ENCODE data around the gene MED13. TPM values are rescaled to one million over a fixed set of nuclear protein-coding genes. Genes with fewer than 3 reads are reported as not detected.
"Not testable (repeated sequence)": the region's sequence is repeated elsewhere in the genome, so short reads cannot be mapped to it uniquely, and the experiment has no call there.

MED13 gene
- total RNA-seq, 6 experiments from 2014 or later, result 22.9 to 36.3 (median 32.5) TPM

- DNase-seq (no peak), ATAC-seq (no peak)
- WGBS (ENCODE audit: insufficient coverage, low coverage, low lambda C conversion rate, missing lambda C conversion rate), result no CpG with 5 or more reads among the region's 1 CpG
- no peaks in the 10 kb centered on the region for H3K9me3 ChIP-seq
- no peaks in the 10 kb centered on the region for H3K4me1 ChIP-seq
- no peaks in the 10 kb centered on the region for H3K27me3 ChIP-seq
- intact Hi-C loops (cut with DNase I), result no loop called here
- H3K27ac ChIP-seq, result no peak overlapping the region
- no peak overlapping the region for H3K4me3 ChIP-seq
- no peak for TF ChIP-seq CTCF (IDR thresholded peaks at IDR 0.05)
- TF ChIP-seq POLR2A (IDR thresholded peaks at IDR 0.05), result no peak
- H3K36me3 ChIP-seq, result peaks cover 0 to 51% (median 12%) of the 10 kb centered on the region in 4 donors
These were observed 50.6 kb downstream of the MED13 start for GRCh38 chr17:62014526-62014925.

GRCh38 chr17:62009220-62009619 lies 55.9 kb downstream of the MED13 start:
- H3K4me1 ChIP-seq, result no peaks in the 10 kb centered on the region
- H3K27me3 ChIP-seq, result no peaks in the 10 kb centered on the region
- WGBS (ENCODE audit: insufficient coverage, low coverage, low lambda C conversion rate, missing lambda C conversion rate), result 88% methylated on average over 1 of the region's 1 CpG
- H3K27ac ChIP-seq, result no peak overlapping the region
- H3K36me3 ChIP-seq, result peaks cover 0 to 69% (median 17%) of the 10 kb centered on the region in 4 donors
- H3K9me3 ChIP-seq, result no peaks in the 10 kb centered on the region
- intact Hi-C loops (cut with DNase I), result no loop called here
- TF ChIP-seq POLR2A (IDR thresholded peaks at IDR 0.05) (no peak), CTCF (IDR thresholded peaks at IDR 0.05) (no peak)
- no peak for DNase-seq
- no peak overlapping the region for H3K4me3 ChIP-seq
- no peak for ATAC-seq

- H3K36me3 ChIP-seq, result peaks cover 0 to 68% (median 17%) of the 10 kb centered on the region in 4 donors
- intact Hi-C loops (cut with DNase I), result no loop called here
- WGBS (ENCODE audit: insufficient coverage, low coverage, low lambda C conversion rate, missing lambda C conversion rate), result 84% methylated on average over 4 of the region's 5 CpGs
- no peak overlapping the region for H3K27ac ChIP-seq
- H3K27me3 ChIP-seq, result no peaks in the 10 kb centered on the region
- H3K4me1 ChIP-seq, result peaks cover 0 to 4% (median 0%) of the 10 kb centered on the region in 4 donors
- TF ChIP-seq CTCF (IDR thresholded peaks at IDR 0.05) (no peak), POLR2A (IDR thresholded peaks at IDR 0.05) (no peak)
- H3K9me3 ChIP-seq, result no peaks in the 10 kb centered on the region
- DNase-seq (no peak), ATAC-seq (no peak)
- H3K4me3 ChIP-seq, result no peak overlapping the region
These were observed 56.8 kb downstream of the MED13 start for GRCh38 chr17:62008294-62008693.

DNA sequence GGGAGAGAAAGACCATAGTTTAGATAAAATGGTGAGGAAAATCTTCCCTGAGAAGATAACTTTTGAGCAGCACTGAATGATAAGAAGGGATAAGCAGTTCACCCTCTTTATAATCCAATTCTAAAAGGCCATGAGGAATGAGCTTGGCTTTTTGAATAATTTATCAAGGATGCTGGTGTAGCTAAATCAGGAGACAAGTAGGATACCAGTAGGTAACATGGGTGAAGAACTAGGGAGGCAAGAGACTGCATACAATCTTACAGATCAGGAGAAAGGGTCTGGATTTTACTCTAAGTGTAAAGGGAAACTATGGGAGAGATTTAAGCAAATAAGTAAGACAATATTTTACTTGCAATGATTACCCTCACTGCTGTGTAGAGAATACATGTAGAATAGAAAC lies 60.7 kb downstream of the MED13 start:
- intact Hi-C loops (cut with DNase I), result no loop called here
- Histone ChIP-seq H3K36me3 (peaks cover 0 to 34% (median 5%) of the 10 kb centered on the region in 4 donors), H3K4me1 (peaks cover 0 to 4% (median 0%) of the 10 kb centered on the region in 4 donors), H3K27me3 (no peaks in the 10 kb centered on the region), H3K27ac (no peak overlapping the region), H3K4me3 (no peak overlapping the region), H3K9me3 (no peaks in the 10 kb centered on the region)
- DNase-seq (no peak), ATAC-seq (no peak)
- no peak for TF ChIP-seq POLR2A (IDR thresholded peaks at IDR 0.05)
- TF ChIP-seq CTCF (IDR thresholded peaks at IDR 0.05), result no peak

DNA sequence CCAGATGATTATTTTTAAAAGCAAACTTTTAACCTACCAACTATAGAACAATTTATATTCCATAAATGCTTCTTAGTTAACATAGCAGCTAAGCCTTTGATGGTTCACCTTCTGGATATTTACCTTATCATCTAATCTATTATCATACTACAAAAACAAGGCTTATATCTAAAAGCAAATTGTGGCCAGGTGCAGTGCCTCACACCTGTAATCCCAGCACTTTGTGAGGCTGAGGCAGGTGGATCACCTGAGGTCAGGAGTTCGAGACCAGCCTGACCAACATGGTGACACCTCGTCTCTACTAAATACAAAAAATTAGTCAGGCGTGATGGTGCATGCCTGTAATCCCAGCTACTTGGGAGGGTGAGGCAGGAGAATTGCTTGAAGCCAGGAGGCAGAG lies 61.9 kb downstream of the MED13 start:
- intact Hi-C loops (cut with DNase I); H3K4me3 ChIP-seq; H3K9me3 ChIP-seq; ATAC-seq; H3K27ac ChIP-seq; DNase-seq; H3K27me3 ChIP-seq: not testable (repeated sequence)
- Histone ChIP-seq H3K4me1 (peaks cover 0 to 16% (median 0%) of the 10 kb centered on the region in 4 donors), H3K36me3 (peaks cover 0 to 26% (median 6%) of the 10 kb centered on the region in 4 donors)
- WGBS (ENCODE audit: insufficient coverage, low coverage, low lambda C conversion rate, missing lambda C conversion rate), result 95% methylated on average over 3 of the region's 3 CpGs
